Measurements from ENCODE around the gene RMI1.

RMI1 gene

GRCh38 chr9:83975300-83975699 is 5.3 kb upstream of the RMI1 start:
- DNase-seq (ENCODE audit: extremely low read depth, low read depth), result no peak
- no peak overlapping the region for H3K4me3 ChIP-seq (replicated peaks; ENCODE audit: low read depth, low read length)
- TF ChIP-seq CTCF (IDR thresholded peaks at IDR 0.05; ENCODE audit: low read depth, low read length, missing control alignments), result no peak

- TF ChIP-seq CTCF (IDR thresholded peaks at IDR 0.05; ENCODE audit: low read depth, low read length, missing control alignments), result no peak
- DNase-seq (ENCODE audit: extremely low read depth, low read depth), result no peak
- peak overlapping the region; percentile 77 for H3K4me3 ChIP-seq (replicated peaks; ENCODE audit: low read depth, low read length)
Observed at GRCh38 chr9:83976372-83976771, 4.2 kb upstream of the RMI1 start.

- no peak for DNase-seq (ENCODE audit: extremely low read depth, low read depth)
- peak overlapping the region; percentile 77 for H3K4me3 ChIP-seq (replicated peaks; ENCODE audit: low read depth, low read length)
- no peak for TF ChIP-seq CTCF (IDR thresholded peaks at IDR 0.05; ENCODE audit: low read depth, low read length, missing control alignments)
Observed at GRCh38 chr9:83977196-83977595, 3.4 kb upstream of the RMI1 start.

- TF ChIP-seq CTCF (IDR thresholded peaks at IDR 0.05; ENCODE audit: low read depth, low read length, missing control alignments), result no peak
- peak overlapping the region; percentile 77 for H3K4me3 ChIP-seq (replicated peaks; ENCODE audit: low read depth, low read length)
- DNase-seq (ENCODE audit: extremely low read depth, low read depth), result no peak
Observed at GRCh38 chr9:83978992-83979811, 1.4 kb upstream of the RMI1 start.

GRCh38 chr9:83979812-83980394 is 702 bp upstream of the RMI1 start, which contains the start of gene HNRNPK:
Gene HNRNPK (minus strand): TSS chr9:83980215. CDS start chr9:83978252, 1,963 bp downstream.
- DNase-seq (ENCODE audit: extremely low read depth, low read depth), result peak; percentile 89
- peak within 1 kb of the TSS; percentile 77 for H3K4me3 ChIP-seq (replicated peaks; ENCODE audit: low read depth, low read length)
- no peak for TF ChIP-seq CTCF (IDR thresholded peaks at IDR 0.05; ENCODE audit: low read depth, low read length, missing control alignments)

- TF ChIP-seq CTCF (IDR thresholded peaks at IDR 0.05; ENCODE audit: low read depth, low read length, missing control alignments), result no peak
- H3K4me3 ChIP-seq (replicated peaks; ENCODE audit: low read depth, low read length), result peak overlapping the region; percentile 77
- no peak for DNase-seq (ENCODE audit: extremely low read depth, low read depth)
Observed at GRCh38 chr9:83981126-83981871, 694 bp downstream of the RMI1 start.
